ENCODE results near the gene PTN. TPM values are rescaled to one million over a fixed set of nuclear protein-coding genes. Genes with fewer than 3 reads are reported as not detected.
A peak's percentile ranks its signal among the peaks of the same experiment; 100 is the strongest.

The PTN gene
- 228 and 240 TPM in 2 replicates for total RNA-seq
- long read RNA-seq, transcript PTN-201 (5 exons, 1,614 nt) = major isoform, 48 of 98 reads
- long read RNA-seq, partial matches to known transcripts = 30 of 98 reads
- long read RNA-seq, other reads (novel, unspliced or antisense) = 18 of 98 reads

GRCh38 chr7:137343281-137343841 is at the start of gene PTN:
TSS of gene PTN (minus strand) at chr7:137343733. CDS start at chr7:137254973, 88,760 bp downstream.
- DNase-seq (ENCODE audit: low read depth, low spot score) = peak; percentile 43
- Mint-ChIP-seq H3K36me3 (ENCODE audit: low read depth) (peaks cover 25% of the 10 kb centered on the region), H3K4me3 (peak within 1 kb of the TSS; percentile 94), H3K27me3 (ENCODE audit: low read depth) (no peaks in the 10 kb centered on the region), H3K27ac (ENCODE audit: unreplicated experiment) (peak within 1 kb of the TSS; percentile 98), H3K9me3 (peaks cover 3% of the 10 kb centered on the region), H3K4me1 (peaks cover 55% of the 10 kb centered on the region)
- TF ChIP-seq CTCF (conservative IDR thresholded peaks at IDR 0.05) = no peak

- Mint-ChIP-seq H3K27me3 (ENCODE audit: low read depth) (no peaks in the 10 kb centered on the region), H3K27ac (ENCODE audit: unreplicated experiment) (no peak overlapping the region), H3K9me3 (peaks cover 19% of the 10 kb centered on the region), H3K4me1 (peaks cover 17% of the 10 kb centered on the region), H3K4me3 (no peak overlapping the region), H3K36me3 (ENCODE audit: low read depth) (peaks cover 12% of the 10 kb centered on the region)
- no peak for TF ChIP-seq CTCF (conservative IDR thresholded peaks at IDR 0.05)
- no peak for DNase-seq (ENCODE audit: low read depth, low spot score)
These were observed 46.5 kb upstream of the PTN start for GRCh38 chr7:137390076-137390475.

- Mint-ChIP-seq H3K9me3 (peaks cover 12% of the 10 kb centered on the region), H3K27me3 (ENCODE audit: low read depth) (no peaks in the 10 kb centered on the region), H3K27ac (ENCODE audit: unreplicated experiment) (no peak overlapping the region), H3K4me3 (no peak overlapping the region), H3K36me3 (ENCODE audit: low read depth) (peaks cover 12% of the 10 kb centered on the region), H3K4me1 (peaks cover 17% of the 10 kb centered on the region)
- no peak for TF ChIP-seq CTCF (conservative IDR thresholded peaks at IDR 0.05)
- DNase-seq (ENCODE audit: low read depth, low spot score) = no peak
These were observed 45.4 kb upstream of the PTN start for GRCh38 chr7:137388916-137389315.

GRCh38 chr7:137386966-137387365 is 43.4 kb upstream of the PTN start:
- Mint-ChIP-seq H3K27ac (ENCODE audit: unreplicated experiment) (no peak overlapping the region), H3K4me3 (no peak overlapping the region), H3K27me3 (ENCODE audit: low read depth) (no peaks in the 10 kb centered on the region), H3K9me3 (peaks cover 16% of the 10 kb centered on the region), H3K36me3 (ENCODE audit: low read depth) (peaks cover 14% of the 10 kb centered on the region), H3K4me1 (peaks cover 17% of the 10 kb centered on the region)
- no peak for TF ChIP-seq CTCF (conservative IDR thresholded peaks at IDR 0.05)
- no peak for DNase-seq (ENCODE audit: low read depth, low spot score)

- no peak for TF ChIP-seq CTCF (conservative IDR thresholded peaks at IDR 0.05)
- no peak for DNase-seq (ENCODE audit: low read depth, low spot score)
- Mint-ChIP-seq H3K36me3 (ENCODE audit: low read depth) (peaks cover 8% of the 10 kb centered on the region), H3K9me3 (peaks cover 11% of the 10 kb centered on the region), H3K27ac (ENCODE audit: unreplicated experiment) (no peak overlapping the region), H3K4me1 (peaks cover 4% of the 10 kb centered on the region), H3K4me3 (no peak overlapping the region), H3K27me3 (ENCODE audit: low read depth) (no peaks in the 10 kb centered on the region)
These were observed 37.5 kb upstream of the PTN start for GRCh38 chr7:137381045-137381444.

Data from neural crest cell (in vitro differentiated cells).